Stimulated activated CD8-positive, alpha-beta memory T cell treated with anti-CD3 and anti-CD28 coated beads, Interleukin-4, amount 100 ng/mL, for 1 hour (primary cell): ENCODE data around the gene DAPL1.

Experiments
- DNase-seq, 2 donors: peaks; one replicate each; pipeline ENCODE4 v3.0.0-alpha.2; 2020; ENCODE audit warnings: low read depth in 2 of 2, low spot score in 1 of 2

DAPL1 gene

DNA sequence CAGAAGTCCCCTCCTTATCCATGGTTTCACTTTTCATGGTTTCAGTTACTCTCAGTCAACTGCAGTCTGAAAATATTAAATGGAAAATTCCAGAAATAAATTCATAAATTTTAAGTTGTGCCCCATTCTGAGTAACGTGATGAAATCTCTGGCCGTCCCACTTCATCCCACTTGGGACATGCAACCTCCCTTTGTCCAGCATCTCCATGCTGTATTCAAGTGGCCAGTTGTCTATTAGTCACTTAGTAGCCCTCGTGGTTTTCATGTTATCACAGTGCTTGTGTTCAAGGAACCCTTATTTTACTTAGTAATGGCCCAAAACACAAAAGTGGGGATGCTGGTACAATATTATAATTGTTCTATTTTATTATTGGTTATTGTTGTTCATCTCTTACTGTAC is 18.0 kb upstream of the DAPL1 start:
- DNase-seq, result no peak

DNA sequence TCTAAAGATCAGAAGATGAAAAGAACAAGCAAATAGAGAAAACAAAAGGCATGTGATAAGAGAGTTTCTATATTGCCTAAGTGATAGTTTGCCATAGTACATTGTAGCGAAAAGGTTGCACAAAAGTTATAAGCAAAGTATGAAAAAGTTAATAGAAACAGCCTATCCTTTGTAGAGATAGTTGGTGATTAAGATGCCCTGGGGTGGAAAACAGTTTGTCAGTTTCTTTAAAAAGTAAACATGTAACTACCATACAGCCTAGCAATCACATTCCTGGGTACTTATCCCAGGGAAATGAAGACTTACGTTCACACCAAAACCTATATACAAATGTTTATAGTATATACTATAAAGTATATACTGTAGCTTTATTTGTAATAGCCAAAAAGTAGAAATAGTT is 16.9 kb upstream of the DAPL1 start:
- DNase-seq, result no peak

DNA sequence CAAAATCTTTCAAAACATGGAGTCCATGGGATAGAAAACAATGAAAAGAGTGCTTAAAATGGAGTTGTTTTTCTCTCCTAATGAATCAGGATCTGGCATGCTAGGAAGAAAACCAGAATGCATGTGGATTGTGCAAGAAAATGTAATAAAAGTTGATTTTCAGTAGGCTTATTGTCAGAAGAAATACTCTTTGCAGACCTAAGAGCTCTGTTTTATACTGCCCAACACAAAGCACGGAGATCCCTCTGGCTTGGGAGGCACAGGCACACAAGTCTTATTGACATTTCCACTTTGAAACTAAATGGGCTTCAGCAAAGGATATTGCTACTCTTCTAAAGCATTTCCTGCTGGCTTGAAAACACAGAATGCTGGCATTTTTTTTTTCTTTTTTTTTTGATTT is 15.5 kb upstream of the DAPL1 start:
- no peak for DNase-seq

DNA sequence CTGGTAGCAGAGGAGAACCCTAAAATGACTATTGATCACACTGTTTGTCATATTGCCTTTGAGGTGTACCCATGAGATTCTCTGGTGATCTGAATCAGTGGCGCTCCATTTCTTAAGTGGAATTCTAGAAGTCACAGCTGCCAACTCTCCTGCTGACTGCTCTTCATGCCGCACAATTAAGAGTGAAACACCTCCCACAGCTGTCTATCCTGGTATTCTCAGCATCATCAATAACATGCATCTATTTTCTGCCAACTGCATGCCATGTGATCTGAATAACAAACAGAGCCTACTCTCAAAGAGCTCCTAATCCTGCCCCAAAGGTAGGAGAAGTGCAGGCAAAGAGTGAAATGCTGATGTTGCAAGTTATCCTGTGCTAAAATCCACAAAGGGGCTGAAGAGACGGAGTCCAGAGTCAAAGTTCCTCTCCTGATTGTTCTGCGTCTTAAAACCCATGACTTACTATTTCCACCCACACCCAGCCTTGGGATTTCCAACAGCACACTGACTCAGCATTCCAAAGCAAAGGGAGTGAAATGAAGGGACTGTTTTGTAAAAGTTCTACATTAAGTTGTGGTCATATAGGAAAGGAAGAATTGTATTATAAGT is 13.7 kb upstream of the DAPL1 start:
- DNase-seq, result no peak

DNA sequence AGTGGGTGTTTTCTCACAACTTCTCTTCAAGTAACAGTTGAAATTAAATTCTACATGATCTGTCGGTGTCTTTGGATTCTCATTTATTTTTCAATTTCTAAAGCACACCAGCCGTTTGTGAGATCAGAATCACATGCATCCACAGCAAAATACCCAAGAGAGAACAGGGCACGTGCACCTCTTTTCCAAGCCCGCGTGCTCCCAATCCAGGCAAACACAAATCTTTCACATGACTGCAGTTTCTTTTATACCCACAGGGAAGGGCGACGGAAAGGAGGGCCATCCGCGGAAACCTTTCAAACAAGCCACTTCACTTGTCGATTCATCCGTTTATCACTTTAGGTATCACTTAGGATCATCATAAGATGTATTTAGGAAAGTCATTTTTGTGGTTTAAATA is 13.0 kb upstream of the DAPL1 start:
- DNase-seq, result no peak

DNA sequence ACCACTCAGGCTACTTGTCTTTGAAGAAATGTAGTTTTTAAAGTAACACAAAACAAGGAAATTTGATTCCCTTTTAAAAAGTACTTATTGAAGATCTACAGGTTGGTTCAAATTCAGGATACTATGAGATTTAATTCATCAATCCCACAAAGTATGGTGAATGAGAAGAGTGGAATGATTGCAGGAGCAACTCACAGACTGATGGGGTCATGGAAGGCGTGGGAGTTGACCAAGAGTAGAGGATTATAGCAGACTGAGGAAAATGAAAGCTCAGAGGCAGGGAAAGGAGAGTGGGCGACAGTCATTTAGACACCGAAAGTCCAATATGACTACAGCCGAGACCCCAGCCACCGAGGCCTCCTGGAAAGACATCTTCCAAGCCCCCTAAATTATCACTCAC is 12.5 kb upstream of the DAPL1 start:
- no peak for DNase-seq

DNA sequence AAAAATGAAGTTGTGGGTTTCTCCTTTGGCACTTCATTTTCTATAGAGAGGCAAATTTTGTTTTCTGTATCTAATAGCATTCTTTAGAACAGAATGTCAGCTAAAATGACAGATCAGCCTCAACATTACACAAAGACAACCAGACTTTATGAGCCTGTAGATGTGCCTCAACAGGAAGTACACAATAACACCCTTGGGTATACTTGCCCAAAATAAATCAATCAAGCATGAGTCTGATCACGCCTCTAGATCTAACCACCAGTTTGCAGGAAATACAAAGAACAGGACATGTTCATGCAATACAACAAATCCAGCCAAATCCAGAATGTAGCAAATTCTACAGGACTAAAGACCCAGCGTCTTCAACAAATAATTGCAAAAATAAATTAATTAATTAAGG is 11.2 kb upstream of the DAPL1 start:
- no peak for DNase-seq

DNA sequence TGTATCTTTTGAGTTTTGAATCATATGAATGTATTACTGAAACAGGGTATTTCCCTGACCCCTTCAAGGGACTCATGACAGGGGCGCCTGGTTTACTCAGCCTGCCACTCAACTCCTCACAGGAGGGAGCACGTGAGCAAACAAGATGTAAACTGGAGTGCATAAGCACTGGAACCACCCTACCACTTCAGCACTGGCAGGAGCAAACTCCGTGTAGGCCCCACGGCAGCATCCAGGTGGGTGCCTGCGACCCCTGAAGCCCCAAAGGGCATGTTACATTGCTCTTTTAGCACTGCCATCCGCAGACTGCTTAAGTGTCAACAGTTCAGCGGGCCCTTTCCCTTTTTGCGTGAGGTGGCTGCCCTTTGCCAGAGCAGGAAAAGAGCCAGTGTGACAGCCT is 8.2 kb upstream of the DAPL1 start:
- no peak for DNase-seq

DNA sequence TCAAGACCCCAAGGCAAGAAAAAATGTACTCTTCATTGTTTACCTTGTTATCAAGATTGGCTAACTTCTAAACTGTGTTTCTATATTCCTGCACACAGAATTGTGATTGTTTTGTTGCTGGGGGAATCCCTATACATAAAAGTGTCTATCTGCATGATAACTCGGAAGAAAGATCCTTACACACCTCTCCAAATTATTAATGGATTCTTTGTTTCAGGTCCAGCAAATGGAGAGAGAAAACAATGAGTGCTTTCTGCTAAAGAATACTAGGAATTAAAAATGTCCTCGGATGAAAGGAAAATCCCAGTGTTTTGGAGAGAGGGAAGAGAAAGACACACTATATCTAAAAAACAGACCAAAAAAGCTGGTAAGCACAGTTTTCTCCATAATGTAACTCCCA is 6.2 kb upstream of the DAPL1 start:
- DNase-seq, result no peak

DNA sequence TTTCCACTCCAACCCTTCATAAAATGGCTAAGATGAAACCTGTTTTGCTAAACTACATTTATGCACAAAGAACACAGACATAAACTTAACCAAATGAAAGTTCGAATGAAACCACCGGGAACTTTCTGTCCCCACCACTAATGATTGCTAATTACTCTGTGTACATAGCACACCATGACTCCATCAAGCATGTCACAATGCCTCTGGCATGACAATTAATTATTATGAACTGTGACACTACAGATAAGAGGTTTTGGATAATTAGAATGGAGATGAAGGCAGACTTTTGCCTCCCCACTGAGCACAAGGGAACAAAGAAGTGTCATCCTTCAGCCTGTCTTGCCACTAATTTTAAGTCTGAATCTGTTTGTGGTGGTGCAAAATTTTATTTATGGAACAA is 1.5 kb downstream of the DAPL1 start:
- no peak for DNase-seq

DNA sequence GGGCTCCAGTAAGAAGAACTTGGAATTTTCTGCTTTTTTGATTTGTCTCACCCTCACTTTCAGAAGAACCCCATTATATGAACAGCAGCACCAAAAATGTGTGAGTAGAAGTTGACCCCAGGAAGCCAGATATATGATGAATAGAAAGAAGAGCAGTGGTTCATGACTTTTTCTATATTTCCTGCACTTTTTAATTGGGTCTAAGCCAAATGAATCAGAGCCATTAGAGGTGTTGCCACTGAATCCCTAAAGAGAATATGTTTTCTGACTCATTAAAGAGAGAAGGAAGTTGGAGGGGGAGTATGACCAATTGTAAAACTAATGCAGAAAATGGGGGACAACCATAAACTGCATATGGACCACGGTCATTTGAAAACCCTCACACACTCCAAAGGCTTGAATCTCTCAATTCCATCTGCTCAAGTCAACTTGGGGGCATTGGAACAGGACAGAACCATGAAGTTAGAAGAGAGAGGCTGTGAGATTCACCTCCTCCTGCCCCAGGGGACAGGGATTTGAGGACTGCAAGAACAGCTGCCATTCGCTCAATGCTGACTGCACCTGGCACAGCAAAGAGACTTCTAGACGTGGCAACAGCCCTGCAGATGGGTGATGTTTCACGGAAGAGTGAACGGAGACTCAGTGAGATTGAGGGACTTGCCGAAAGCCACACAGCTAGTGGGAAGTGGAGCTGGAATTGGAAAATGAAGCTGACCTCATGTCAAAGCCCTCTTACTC is 3.0 kb downstream of the DAPL1 start:
- DNase-seq, result no peak

DNA sequence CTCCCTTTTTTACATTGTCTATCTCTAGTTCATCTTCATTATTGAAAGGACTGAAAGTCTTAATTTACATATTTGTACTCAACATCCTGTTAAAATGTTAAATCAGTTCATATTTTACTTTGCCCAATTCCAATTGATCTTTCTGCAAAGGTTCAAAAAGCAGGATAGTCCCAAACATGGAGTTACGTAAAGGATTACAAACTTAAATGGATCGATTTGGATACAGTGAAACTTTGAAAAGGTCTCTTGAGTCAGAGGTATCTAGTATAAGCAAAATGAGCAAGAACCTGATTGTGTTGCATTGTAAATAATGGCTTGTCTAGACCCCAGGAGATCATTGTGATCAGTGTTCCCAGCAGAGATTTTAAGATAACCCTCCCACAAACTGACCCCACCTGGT is 4.1 kb downstream of the DAPL1 start:
- no peak for DNase-seq

DNA sequence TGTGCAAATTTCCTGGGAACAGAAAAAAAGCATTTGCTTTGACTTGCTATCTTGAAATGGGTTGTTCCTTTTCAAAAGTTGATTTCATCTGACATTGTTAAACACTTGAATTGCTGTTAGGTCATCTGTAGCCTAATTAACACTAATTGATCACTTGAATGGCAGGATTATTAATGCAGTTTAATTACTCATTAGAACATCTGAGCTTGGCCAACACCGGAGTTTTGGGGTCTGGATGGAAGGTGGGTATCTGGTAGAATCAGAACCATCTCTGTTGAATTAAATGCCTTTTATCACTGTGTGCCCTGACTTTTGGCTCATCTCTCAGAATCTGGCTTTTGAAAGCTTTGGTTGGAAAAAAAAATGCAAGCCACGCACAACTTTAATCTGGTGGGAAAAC is 8.4 kb downstream of the DAPL1 start:
- no peak for DNase-seq

DNA sequence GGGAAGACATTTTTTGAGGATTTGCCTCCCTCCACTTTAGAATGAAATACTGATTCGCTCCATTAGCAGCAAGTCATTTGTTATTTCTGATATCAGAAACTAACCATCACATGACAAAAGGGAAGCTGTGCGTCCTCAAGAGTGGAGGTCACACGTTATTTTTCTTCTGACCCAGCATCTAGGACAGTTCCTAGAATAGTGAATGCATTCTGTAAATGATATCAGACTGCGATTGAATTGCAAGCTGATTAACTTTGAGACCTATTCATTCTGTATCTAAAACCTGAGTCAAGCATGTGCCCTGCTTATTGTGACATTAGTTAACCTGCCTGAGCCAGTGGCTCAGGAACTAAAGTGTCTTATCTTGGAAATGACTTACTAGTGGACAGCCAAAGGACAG is 10.1 kb downstream of the DAPL1 start:
- no peak for DNase-seq

DNA sequence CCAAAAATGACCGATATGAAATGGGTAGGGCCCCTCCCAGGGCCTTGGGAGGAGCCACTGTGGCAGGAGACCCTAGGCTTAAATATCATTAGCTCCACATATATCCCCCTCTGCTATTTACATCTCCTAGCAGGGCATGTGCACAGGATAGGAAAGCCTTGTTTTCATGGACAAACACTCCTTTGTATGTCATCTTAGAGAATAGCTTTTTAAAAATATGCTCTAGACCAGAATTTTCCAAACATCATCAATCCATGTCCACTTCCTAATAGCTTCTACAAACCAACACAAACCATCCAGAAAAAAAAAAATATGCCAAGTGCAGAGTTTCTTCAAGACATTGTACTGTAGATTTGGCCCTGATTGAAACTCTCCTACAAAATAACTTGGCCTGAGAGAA is 10.8 kb downstream of the DAPL1 start:
- no peak for DNase-seq

DNA sequence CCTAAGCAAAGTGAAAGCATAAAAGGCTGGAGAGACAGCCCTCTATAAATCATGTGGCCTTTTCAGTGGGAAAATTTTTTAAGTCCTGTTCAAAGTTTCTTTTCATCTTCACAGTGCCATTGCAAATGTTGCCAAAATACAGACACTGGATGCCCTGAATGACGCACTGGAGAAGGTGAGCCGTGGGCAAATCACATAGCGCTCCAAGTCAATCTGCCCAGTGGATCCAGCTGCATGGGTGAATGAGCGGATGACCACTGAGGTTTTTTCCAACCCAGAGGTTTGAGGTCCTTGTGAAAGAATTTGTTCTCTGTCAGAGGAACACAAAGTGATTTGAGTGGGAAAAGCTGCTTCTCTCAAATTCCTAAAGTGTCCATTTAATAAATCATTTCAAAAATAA is 11.8 kb downstream of the DAPL1 start:
- DNase-seq, result no peak

DNA sequence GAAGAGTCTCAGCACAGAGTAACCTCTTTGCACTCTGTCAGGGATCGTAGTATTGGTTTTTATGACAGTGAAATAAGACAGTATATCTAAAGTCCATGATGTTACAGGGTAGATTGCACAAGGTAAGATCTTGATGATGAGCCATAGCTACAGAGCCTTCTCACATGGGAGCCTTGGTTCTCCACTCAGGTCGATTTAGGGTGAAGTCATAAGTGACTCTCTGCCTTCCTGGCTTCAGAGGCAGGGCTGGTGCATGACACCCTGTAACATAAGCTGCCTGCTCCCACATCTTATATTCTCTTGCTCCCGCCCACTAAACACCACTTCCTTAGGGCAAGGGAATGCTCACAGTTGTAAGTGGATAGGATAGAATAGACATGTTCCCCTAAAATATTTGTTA is 13.3 kb downstream of the DAPL1 start:
- no peak for DNase-seq

DNA sequence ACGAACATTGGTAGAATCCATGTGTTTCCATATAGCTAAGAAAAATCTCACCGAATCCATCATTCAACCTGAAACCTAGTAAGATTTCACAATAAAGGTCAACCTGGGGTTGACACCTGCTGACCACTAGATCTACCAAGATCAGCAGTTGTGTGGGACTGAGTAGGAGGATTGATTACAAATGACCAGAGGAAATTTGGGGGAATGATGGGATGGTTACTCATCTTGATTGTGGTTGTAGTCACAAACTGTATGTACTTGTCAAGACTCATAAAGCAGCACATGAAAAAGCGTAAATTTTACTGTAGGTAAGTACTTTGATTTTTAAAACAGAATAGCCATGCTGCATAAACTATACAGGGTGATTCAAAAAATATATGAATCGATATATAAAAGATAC is 14.7 kb downstream of the DAPL1 start:
- DNase-seq, result no peak

DNA sequence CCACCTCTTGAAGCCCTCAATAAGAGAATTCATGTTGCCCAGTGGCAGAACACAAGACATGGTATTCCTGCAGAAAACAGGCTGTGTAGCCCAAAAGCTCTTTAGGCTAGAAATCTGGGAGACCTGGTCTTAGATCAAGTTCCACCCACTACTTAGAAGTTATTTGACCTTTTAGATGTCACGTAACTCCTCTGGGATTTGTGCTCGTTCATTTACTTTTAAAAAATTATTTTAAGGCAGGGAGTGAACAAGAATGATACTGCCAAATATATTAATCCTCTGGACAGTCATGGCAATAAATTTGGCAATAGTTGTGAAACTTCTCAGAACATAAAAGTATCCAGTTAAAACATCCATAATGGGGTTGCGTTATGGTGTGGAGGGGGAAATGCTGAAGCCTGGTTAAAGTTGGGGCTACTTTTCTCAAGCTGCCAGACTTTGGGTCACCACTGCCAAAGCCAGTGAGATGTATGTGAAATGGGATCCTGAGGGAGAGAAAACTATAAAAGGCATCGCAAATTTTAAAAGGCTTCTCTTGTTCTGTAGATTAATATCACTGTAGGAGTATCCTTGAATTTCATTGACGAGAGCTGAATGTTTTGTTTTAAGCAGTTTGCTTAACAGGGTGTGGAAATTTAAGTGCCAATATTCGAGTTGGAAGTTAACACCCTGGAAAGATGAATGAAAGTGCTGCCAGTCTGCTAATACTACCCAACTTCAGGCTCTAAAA is 15.8 kb downstream of the DAPL1 start:
- no peak for DNase-seq

DNA sequence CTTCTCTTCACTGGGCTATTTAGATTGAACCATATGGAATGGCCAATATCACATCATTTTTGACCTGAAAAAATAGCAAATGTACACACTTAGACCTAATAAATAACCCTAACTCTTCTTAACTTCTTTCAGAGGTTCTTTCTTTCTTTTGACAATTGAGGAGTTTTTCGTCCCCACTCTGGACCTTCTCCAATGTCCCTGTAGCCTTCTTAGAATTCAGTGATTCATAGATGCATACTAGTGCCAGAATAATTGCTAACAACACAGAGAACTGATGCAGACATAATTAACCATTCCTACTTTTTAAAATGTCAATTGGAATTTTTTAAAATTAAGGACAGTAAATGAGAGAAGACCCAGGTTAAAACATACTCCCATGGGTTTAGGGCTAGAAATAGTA is 20.0 kb downstream of the DAPL1 start:
- no peak for DNase-seq

DNA sequence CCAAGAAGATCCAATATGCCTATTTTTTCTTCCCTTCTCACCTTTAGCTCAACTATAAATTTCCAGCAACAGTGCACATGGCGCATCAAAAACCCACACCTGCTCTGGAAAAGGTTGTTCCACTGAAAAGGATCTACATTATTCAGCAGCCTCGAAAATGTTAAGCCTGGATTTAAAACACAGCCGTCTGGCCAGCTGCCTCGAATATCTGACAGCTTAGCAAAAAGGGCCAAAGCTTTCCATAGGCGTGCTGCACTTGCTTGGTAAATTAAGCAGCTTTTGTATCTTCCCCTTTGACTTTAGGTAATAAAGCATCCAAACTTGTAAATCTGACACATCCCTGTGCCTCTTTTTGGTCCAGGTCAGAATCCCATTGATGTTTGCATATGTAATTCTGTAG is 20.5 kb downstream of the DAPL1 start:
- DNase-seq, result no peak

DNA sequence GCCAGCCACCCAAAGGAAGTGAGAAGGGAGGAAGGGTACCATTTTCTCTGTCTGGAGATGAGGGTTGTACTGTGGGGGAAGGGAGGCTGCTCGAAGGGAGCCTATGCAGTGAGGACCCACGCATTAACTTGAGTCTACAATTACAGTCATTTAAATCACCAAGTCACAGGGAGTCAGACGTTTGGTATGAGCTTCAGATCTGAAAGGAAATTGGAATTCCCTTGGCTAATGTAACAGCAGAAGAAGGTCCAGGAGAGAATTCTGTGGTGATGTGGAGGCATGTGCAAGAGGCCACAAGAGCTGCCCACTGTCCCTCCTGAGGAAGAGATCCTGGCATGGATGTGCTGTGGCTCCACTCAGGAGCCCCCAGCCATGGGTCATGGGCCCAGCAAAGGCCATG is 22.5 kb downstream of the DAPL1 start:
- DNase-seq, result no peak

DNA sequence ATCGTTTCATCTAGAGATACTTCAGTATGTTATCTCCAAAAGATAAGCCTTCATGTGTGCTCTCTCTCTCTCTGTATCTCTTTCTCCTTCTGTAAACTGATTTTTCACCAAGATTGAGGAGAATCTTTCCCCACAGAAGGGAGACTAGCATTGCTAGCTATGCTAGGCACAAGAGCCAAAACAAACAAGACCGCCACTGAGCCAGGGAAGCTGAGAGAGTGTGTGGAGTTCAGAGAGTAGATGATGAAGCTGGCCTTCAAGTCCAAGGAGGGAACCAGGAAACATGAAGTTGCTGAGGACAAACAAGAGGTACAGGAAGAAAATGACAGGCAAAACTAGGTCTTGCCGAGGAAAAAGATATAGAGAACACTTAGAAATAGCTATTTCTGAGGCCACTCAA is 23.4 kb downstream of the DAPL1 start:
- no peak for DNase-seq
